ENCODE results near the gene SLC2A5. TPM values are rescaled to one million over a fixed set of nuclear protein-coding genes. Genes with fewer than 3 reads are reported as not detected.

The SLC2A5 gene
- total and polyA plus RNA-seq, 2 of the 4 experiments (the other 2 are of a cell fraction): 0.03 to 0.18 TPM

DNA sequence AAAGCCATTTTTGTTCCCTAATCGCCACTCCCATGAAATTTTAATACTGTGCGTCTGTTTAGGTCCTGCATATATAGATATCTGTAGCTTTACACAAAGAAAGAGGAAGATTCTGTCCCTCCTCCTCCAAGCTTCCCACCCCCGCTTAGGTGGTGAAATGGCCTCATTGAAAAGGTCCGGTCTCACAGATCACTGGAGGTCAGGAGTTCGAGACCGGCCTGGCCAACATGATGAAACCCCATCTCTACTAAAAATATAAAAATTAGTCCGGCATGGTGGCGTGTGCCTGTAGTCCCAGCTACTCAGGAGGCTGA lies 64.1 kb downstream of the SLC2A5 start:
- Histone ChIP-seq H3K9ac (ENCODE audit: low read depth, low read length) (no peak overlapping the region), H3K79me1 (ENCODE audit: low read depth in 1 of 2, low read length in 2 of 2) (no peaks in the 10 kb centered on the region), H4K8ac (ENCODE audit: low read depth in 2 of 2, low read length in 2 of 2) (no peak overlapping the region; a peak in 1 of 4 replicates), H3K9me1 (ENCODE audit: insufficient read depth, low read length) (no peaks in the 10 kb centered on the region), H3K4me3 (ENCODE audit: insufficient read depth, low read depth, low read length) (no peak overlapping the region), H3K27me3 (ENCODE audit: control insufficient read depth, insufficient read depth, low read length) (peaks cover 12% of the 10 kb centered on the region; the same call in 1 of the 2 replicates), H2AK5ac (ENCODE audit: low read depth, low read length) (no peak overlapping the region), H4K20me1 (ENCODE audit: insufficient read depth, low read length) (no peaks in the 10 kb centered on the region), H4K5ac (ENCODE audit: low read depth, low read length) (no peak overlapping the region), H3K18ac (ENCODE audit: low read depth, low read length) (no peak overlapping the region), H2BK20ac (ENCODE audit: low read depth, low read length) (no peak overlapping the region), H2AFZ (replicated peaks; ENCODE audit: low read length, poor library complexity) (no peak overlapping the region), H2BK15ac (ENCODE audit: low read depth, low read length) (no peak overlapping the region), H3K4me1 (ENCODE audit: control insufficient read depth, insufficient read depth, low read length) (no peaks in the 10 kb centered on the region; the same call in 1 of the 2 replicates), H3K23ac (ENCODE audit: low read depth, low read length) (no peak overlapping the region), H2BK120ac (ENCODE audit: low read depth, low read length) (no peak overlapping the region), H2BK5ac (ENCODE audit: low read depth, low read length, poor library complexity, severe bottlenecking) (no peak overlapping the region), H3K9me3 (ENCODE audit: control insufficient read depth, insufficient read depth, low read length) (no peaks in the 10 kb centered on the region), H4K91ac (ENCODE audit: insufficient read depth, low read depth, low read length) (no peak overlapping the region), H3K56ac (ENCODE audit: extremely low read depth, insufficient read depth, low read length) (no peak overlapping the region), H3K27ac (ENCODE audit: insufficient read depth, low read length) (no peak overlapping the region), H3K36me3 (ENCODE audit: control insufficient read depth, insufficient read depth, low read length) (no peaks in the 10 kb centered on the region), H3K4me2 (ENCODE audit: low read depth, low read length) (no peak overlapping the region), H3K14ac (replicated peaks; ENCODE audit: low read depth, low read length) (no peak overlapping the region), H2AK9ac (replicated peaks; ENCODE audit: low read depth, low read length, poor library complexity) (no peak overlapping the region), H3K4ac (ENCODE audit: low read depth, low read length) (no peak overlapping the region)
- TF ChIP-seq BHLHE40 (IDR thresholded peaks at IDR 0.05; ENCODE audit: low read depth, low read length) (no peak), RAD21 (IDR thresholded peaks at IDR 0.05; ENCODE audit: low read length) (no peak), POLR2A (IDR thresholded peaks at IDR 0.05; ENCODE audit: low read depth, low read length) (no peak), FOS (IDR thresholded peaks at IDR 0.05; ENCODE audit: low read depth, low read length) (no peak), SMC3 (IDR thresholded peaks at IDR 0.05; ENCODE audit: low read depth, low read length) (no peak), CHD1 (IDR thresholded peaks at IDR 0.05; ENCODE audit: low read depth, low read length) (no peak), CEBPB (IDR thresholded peaks at IDR 0.05; ENCODE audit: low read depth, low read length) (no peak), RCOR1 (IDR thresholded peaks at IDR 0.05; ENCODE audit: insufficient replicate concordance, low read length) (no peak)
- TF ChIP-seq, protein P1, sequence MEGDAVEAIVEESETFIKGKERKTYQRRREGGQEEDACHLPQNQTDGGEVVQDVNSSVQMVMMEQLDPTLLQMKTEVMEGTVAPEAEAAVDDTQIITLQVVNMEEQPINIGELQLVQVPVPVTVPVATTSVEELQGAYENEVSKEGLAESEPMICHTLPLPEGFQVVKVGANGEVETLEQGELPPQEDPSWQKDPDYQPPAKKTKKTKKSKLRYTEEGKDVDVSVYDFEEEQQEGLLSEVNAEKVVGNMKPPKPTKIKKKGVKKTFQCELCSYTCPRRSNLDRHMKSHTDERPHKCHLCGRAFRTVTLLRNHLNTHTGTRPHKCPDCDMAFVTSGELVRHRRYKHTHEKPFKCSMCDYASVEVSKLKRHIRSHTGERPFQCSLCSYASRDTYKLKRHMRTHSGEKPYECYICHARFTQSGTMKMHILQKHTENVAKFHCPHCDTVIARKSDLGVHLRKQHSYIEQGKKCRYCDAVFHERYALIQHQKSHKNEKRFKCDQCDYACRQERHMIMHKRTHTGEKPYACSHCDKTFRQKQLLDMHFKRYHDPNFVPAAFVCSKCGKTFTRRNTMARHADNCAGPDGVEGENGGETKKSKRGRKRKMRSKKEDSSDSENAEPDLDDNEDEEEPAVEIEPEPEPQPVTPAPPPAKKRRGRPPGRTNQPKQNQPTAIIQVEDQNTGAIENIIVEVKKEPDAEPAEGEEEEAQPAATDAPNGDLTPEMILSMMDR (conservative IDR thresholded peaks at IDR 0.05; ENCODE audit: low read depth, low read length): no peak
- TF ChIP-seq, protein P2, sequence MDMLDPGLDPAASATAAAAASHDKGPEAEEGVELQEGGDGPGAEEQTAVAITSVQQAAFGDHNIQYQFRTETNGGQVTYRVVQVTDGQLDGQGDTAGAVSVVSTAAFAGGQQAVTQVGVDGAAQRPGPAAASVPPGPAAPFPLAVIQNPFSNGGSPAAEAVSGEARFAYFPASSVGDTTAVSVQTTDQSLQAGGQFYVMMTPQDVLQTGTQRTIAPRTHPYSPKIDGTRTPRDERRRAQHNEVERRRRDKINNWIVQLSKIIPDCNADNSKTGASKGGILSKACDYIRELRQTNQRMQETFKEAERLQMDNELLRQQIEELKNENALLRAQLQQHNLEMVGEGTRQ (IDR thresholded peaks at IDR 0.05; ENCODE audit: low read depth, low read length): no peak
- no TSS peak for BruUV-seq (replicated peaks)
- DNase-seq: no peak
- WGBS, 2 experiments (ENCODE audit: extremely low coverage in 2 of 2, insufficient read length in 1 of 2): no CpG with 5 or more reads among the region's 8 CpGs
- in situ Hi-C loops (cut with MboI; ENCODE audit: low sequenced_read_pairs): loop anchor here (5.0 kb wide), 1 partner anchor 97 kb away; no protein-coding TSS in a partner anchor
- dilution Hi-C loops (cut with HindIII; ENCODE audit: low sequenced_read_pairs, unreplicated experiment): no loop called here
- POLR2A ChIA-PET (ENCODE audit: unreplicated experiment): no interaction called here
- ATAC-seq (ENCODE audit: low read depth): no peak
- CTCF ChIA-PET: interaction anchor here (0.7 to 2.9 kb wide), 13 partner anchors 9 to 126 kb away, joined by 3 to 22 read pairs (median 5); partner anchors contain the start of gene ENO1
- intact Hi-C loops (cut with micrococcal nuclease): loop anchor here (1.0 to 5.0 kb wide), 3 partner anchors 87 to 133 kb away; no protein-coding TSS in a partner anchor
